K562 (cell line): ENCODE measurements around the gene TRAPPC5. TPM values are rescaled to one million over a fixed set of nuclear protein-coding genes. Genes with fewer than 3 reads are reported as not detected.

Experiments
- BRD4 ChIP-seq: fragments of 200-600 bp; sonication (generic); IDR thresholded peaks from 2 replicates; pipeline ENCODE4 v1.6.1; 2017; ENCODE audit warnings: inconsistent platforms
- CCAR2 ChIP-seq: fragments of 200-400 bp; formaldehyde crosslinking; IDR thresholded peaks from 2 replicates; pipeline ENCODE4 v1.6.1; 2017; ENCODE audit warnings: mild to moderate bottlenecking, low read depth, low read length
- FUS ChIP-seq: fragments of 200-400 bp; formaldehyde crosslinking; optimal IDR thresholded peaks from 2 replicates; pipeline ENCODE3; 2017; ENCODE audit warnings: low read depth, low read length
- IRF9 ChIP-seq: fragments of 450-650 bp; IDR thresholded peaks from 2 replicates; pipeline ENCODE4 v1.6.1; 2016; ENCODE audit warnings: missing biosample characterization, missing genetic modification characterization
- MECOM ChIP-seq: fragments of 250-450 bp; sonication (Bioruptor Pico); IDR thresholded peaks from 2 replicates; pipeline ENCODE4 v1.8.0; 2022; ENCODE audit warnings: inconsistent platforms
- MNT ChIP-seq, 2 experiments: fragments of 450-650 bp; conservative IDR thresholded peaks; 2 replicates each; pipeline ENCODE4 v1.6.1; 2017; ENCODE audit warnings: mild to moderate bottlenecking in 2 of 2, moderate library complexity in 2 of 2
- NR2C1 ChIP-seq, 2 experiments: fragments of 450-650 bp; IDR thresholded peaks; 2 replicates each; pipeline ENCODE4 v1.6.1; 2017; ENCODE audit warnings: mild to moderate bottlenecking in 2 of 2, antibody characterized with exemption in 1 of 2, inconsistent platforms in 1 of 2, missing compliant biosample characterization in 1 of 2, missing genetic modification characterization in 1 of 2
- SAFB2 ChIP-seq: fragments of 200-400 bp; formaldehyde crosslinking; IDR thresholded peaks from 2 replicates; pipeline ENCODE4 v1.6.1; 2018; ENCODE audit warnings: borderline replicate concordance, low read length, low read depth, moderate library complexity; ENCODE audit not compliant: severe bottlenecking
- SIN3A ChIP-seq, 2 experiments: fragments of 150-350 bp in 1 of 2; IDR thresholded peaks; 2 replicates each; pipeline ENCODE4 v1.6.1; 2011 to 2016; ENCODE audit warnings: borderline replicate concordance in 2 of 2, low read depth in 2 of 2, low read length in 2 of 2, mild to moderate bottlenecking in 2 of 2, moderate library complexity in 2 of 2; ENCODE audit not compliant: control insufficient read depth in 1 of 2
- SREBF1 ChIP-seq: fragments of 150-350 bp; IDR thresholded peaks from 2 replicates; pipeline ENCODE4 v1.6.1; 2014; ENCODE audit warnings: antibody characterized with exemption, low read depth, low read length, borderline replicate concordance
- TSHZ1 ChIP-seq: fragments of 250-450 bp; sonication (Bioruptor Pico); IDR thresholded peaks from 2 replicates; pipeline ENCODE4 v1.4.0; 2020; ENCODE audit warnings: mild to moderate bottlenecking, moderate library complexity
- ZBTB49 ChIP-seq: sonication (generic); formaldehyde crosslinking; IDR thresholded peaks from 2 replicates; pipeline ENCODE4 v1.8.0; 2022; ENCODE audit warnings: missing genetic modification reagents, mild to moderate bottlenecking, borderline replicate concordance
- ZHX1 ChIP-seq: fragments of 150-350 bp; conservative IDR thresholded peaks from 2 replicates; pipeline ENCODE4 v1.6.1; 2014; ENCODE audit warnings: low read length
- ZNF274 ChIP-seq: IDR thresholded peaks from 2 replicates; pipeline ENCODE4 v1.6.1; 2011; ENCODE audit warnings: low read depth, mild to moderate bottlenecking, low read length, moderate library complexity, borderline replicate concordance
- ZNF644 ChIP-seq: fragments of 200-800 bp; sonication (Bioruptor generic); IDR thresholded peaks from 2 replicates; pipeline ENCODE4 v1.6.1; 2016; ENCODE audit warnings: low read depth, missing genetic modification characterization, missing compliant biosample characterization
- polyA plus RNA-seq, 8 experiments: library from polyadenylated mRNA; depleted of rRNA in 4 of 8; stranded (reverse) in 5 of 8; unstranded in 3 of 8; fragments of >200 nt; fragmentation: Nextera tagmentation in 2 of 8; fragmentation: Illumina TruSeq in 1 of 8; extraction: Ambion mirVana in 2 of 8; extraction: Trizol in 1 of 8; gene quantifications; 2 replicates each; pipeline versions ENCODE4 v1.2.1 to v1.2.3, GENCODE V29; 2011 to 2014; ENCODE audit warnings: inconsistent platforms in 1 of 8, missing spikeins in 1 of 8
- total RNA-seq, 7 experiments: library from RNA; depleted of rRNA in 6 of 7; stranded (reverse); fragments of >200 nt in 6 of 7; fragmentation: Illumina TruSeq in 2 of 7; extraction: Trizol in 2 of 7; gene quantifications; 2 replicates each; pipeline versions ENCODE4 v1.2.1 to v1.2.3, GENCODE V29; 2011 to 2021; ENCODE audit warnings: low replicate concordance in 1 of 7

TRAPPC5 gene
- total and polyA plus RNA-seq, 9 of the 15 experiments (the other 6 are each of a cell fraction or from before 2014, with no cell fraction given), result 2.0 to 76.9 (median 29.3) TPM

- TF ChIP-seq IRF9 (tag), result no peak
- no peak for TF ChIP-seq NR2C1 (IDR thresholded peaks at IDR 0.05)
- TF ChIP-seq NR2C1 (tag; IDR thresholded peaks at IDR 0.05), result no peak
- TF ChIP-seq ZHX1, result no peak
- TF ChIP-seq BRD4, result no peak
- TF ChIP-seq SAFB2, result no peak
- TF ChIP-seq SREBF1, result no peak
- no peak for TF ChIP-seq TSHZ1 (CRISPR knock-in tag)
- no peak for TF ChIP-seq CCAR2
- no peak for TF ChIP-seq MECOM (CRISPR knock-in tag)
- TF ChIP-seq FUS, result no peak
- TF ChIP-seq MNT (conservative IDR thresholded peaks at IDR 0.05), result peak; percentile 79 to 88
- TF ChIP-seq ZBTB49 (CRISPR knock-in tag), result no peak
- TF ChIP-seq ZNF274, result no peak
- TF ChIP-seq ZNF644 (tag), result no peak
- peak in 1 of 2 experiments; percentile 78; a peak in 1 of 4 replicates for TF ChIP-seq SIN3A (IDR thresholded peaks at IDR 0.05; ENCODE audit: borderline replicate concordance in 2 of 2, control insufficient read depth in 1 of 2, low read depth in 2 of 2, low read length in 2 of 2)
These were observed 43.8 kb upstream of the TRAPPC5 start, which contains the start of gene STXBP2 (continued) for GRCh38 chr19:7636691-7637373.
